SW480 (cell line): ENCODE measurements around the gene PHLDA1.

Experiments
- DNase-seq: peaks from one replicate; pipeline ENCODE4 v3.0.0-alpha.2; 2016; ENCODE audit warnings: low spot score

PHLDA1 gene

DNA sequence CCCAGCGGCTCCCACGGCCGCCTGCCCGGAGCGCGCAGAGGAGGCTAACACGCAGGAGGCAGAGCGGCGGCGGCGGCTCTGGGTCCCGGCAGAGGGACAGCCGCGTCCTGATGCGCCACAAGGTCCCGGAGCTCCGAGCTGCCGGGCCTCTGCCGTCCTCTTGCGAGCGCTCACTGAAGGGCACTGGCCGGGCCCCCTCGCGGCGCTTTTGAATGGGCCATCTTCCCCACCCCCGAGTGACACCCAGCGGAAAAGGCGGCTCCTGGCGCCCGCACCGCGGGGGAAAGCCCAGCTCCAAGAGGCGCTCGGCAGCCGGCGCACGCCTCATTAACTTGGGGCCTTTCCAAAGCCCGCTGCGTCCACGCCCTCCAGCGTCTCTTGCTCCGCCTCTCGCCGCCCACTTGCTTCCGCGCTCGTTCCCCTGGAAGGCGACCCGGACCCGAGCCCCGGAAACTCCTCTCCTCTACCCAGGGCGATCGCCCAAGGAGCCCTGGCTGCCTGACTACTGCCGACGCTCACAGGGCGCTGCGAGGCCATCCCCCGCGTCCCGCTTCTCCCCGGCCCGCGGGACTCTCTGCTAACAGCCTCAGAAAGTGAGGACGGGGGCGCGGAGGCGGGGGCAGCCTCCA is at the start of gene PHLDA1:
Gene PHLDA1 (minus strand): TSS at position 363 of the 629 bp plus-strand sequence.
- DNase-seq = peak; percentile 98

DNA sequence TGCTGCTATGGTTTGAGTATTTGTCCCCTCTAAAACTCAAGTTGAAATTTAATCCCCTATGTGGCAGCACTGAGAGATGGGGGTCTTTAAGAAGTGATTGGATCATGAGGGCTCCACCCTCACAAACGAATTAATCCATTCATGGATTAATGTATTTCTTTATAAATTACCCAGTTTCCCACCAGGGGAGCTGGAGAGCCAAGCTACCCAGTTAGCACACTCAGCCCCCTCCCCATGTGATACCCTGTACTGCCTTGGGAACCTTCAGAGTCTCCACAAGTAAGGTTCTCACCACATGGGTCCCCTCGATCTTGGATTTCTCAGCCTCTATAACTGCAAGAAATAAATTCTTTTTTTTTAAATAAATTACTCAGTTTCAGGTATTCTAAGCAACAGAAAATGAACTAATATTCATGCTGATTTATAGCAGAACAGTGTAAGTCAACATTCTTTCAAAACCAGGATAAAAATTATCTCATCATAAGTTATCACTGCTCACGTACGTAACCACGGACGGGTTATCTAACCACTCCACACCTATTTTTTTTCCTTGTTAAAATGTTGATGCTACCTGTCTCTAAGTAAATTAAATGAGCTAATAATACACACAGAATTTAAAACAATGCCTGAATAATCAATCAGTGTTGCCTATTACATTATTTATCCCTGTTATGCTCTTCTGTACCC is 49.3 kb upstream of the PHLDA1 start:
- no peak for DNase-seq

- DNase-seq = no peak
Measured at GRCh38 chr12:76080017-76080728, 48.6 kb upstream of the PHLDA1 start.

DNA sequence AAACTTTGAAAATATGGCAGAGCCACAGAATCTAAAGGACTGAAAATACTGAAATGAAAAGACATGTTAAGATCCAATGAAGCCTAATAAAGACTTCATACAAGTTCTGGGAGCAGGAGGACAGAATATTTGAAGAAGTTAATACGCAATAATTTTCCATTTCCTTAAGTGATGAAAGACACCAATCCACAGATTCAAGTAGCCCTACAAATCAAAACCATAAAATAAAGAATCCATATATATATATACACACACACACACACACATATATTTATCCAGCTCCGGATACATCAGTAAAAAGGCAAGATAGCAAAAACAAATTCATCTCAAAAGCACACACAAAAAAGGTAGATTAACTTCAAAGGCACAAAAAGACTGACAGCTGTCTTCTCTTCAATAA is 47.2 kb upstream of the PHLDA1 start:
- no peak for DNase-seq

DNA sequence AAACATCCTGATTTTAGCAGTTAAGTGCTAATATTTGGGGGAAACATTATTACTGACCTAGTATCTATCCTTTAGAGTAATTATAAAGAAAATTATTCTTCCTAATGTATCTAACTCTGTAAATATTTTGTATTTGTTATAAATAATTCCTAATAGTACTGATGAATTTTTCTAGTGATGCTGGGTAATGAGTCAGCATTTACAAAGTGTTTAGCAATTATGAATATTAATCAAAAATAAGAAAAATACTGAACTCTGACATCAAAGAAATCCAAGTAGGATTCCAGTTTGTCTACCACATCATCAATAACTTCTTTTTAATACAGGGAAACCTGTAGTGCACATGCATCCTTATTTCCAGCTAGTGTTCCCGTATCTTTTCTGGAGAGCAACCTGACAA is 43.9 kb upstream of the PHLDA1 start:
- DNase-seq = no peak

DNA sequence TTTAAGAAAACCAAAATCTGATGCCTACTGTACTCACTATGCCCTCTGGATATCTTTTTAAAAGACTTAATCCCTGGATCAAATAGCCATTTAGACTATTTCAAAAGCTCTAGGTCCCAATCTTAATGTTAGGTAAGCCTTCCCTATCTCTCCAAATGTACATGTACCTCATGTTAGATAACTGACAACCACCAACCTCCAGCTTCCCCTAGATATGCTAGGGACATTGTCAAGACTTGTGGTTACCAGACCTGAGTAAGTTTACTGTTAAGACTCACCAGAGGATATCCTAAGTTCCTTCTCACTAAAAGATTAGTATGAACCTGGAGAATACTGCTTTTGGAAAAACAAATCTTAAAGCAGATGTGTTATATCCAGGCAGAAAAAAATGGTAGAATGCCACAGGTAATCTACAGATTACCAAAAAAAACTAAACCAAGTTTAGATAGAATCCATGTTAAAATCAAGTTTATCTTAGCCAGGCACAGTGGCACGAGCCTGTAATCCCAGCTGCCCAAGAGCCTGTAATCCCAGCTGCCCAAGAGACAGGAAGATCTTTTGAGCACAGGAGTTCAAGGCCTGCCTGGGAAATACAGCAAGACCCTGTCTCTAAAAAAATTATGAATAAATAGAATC is 43.2 kb upstream of the PHLDA1 start:
- DNase-seq = no peak

DNA sequence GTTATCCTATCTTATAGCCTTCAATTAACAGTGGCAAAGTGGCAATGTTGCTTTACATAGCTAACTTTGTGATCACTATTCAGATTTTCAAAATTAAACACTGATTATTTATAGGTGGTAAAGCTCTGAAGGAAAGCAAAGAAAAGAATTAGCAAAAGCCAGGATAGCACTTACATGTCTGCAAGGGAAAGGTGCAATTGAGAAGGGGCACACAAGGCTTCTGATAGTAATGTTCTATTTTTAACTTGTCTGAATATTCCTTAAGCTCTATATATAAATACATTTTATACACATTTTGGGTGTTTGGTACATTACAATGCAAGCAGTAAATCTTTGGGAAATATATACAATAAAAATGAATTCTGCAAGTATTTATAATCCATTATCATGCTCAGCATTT is 42.0 kb upstream of the PHLDA1 start:
- no peak for DNase-seq

DNA sequence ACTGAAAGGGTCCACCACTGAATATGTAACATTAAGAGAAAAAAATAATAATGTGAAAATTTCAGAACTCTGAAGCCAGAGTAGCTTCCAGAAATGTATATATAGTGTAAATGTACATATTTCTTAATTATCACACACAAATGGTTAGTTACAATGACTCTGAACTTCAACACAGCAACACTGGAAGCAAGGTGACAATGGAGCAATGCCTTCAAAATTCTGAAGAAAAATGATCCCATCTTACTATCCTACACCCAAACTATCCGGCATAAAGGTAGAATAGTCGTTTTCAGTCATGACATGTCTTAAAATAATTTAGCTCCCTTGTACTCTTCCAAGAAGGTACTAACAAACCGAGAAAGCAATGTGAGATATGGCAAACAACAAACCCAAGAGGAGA is 41.0 kb upstream of the PHLDA1 start:
- DNase-seq = no peak

DNA sequence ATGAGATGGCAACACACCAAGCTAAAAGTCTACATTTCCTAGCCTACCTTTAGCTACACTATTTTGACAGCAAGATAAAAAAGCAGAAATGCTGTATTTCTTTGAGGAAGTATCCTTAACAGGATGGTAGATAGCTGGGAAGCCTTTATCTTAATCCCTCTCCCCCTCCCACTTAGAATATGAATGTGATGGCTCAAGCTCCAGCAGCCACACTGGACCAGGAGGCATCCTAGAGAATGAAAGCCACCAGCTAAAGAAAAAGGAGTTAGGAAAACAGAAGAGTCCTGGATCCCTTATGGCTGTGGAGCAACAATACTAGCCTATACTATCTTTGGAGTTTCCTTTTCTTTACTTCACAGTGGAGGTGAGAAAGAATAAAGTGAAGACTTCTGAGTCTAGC is 37.8 kb upstream of the PHLDA1 start:
- no peak for DNase-seq

DNA sequence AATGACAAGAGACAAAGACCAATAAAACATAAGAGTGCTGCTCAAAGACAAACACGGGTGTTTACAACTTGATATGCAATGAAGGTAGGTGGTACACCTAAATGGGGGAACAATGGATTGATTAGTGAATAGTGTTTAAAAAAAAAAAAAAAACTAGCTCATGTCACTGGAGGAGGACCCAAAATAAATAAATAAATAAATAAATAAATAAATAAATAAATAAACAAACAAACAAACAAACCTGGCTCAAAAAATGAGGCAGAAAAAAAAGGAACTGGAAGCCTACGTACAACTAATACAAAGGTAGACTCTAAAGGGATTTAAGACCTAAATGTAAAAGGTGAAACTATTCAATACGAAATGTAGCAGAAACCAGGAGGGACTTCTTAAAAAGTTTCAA is 34.3 kb upstream of the PHLDA1 start:
- DNase-seq = no peak

- no peak for DNase-seq
Measured at GRCh38 chr12:76064904-76065303, 33.3 kb upstream of the PHLDA1 start.

GRCh38 chr12:76060111-76060510 is 28.5 kb upstream of the PHLDA1 start:
- DNase-seq = no peak

DNA sequence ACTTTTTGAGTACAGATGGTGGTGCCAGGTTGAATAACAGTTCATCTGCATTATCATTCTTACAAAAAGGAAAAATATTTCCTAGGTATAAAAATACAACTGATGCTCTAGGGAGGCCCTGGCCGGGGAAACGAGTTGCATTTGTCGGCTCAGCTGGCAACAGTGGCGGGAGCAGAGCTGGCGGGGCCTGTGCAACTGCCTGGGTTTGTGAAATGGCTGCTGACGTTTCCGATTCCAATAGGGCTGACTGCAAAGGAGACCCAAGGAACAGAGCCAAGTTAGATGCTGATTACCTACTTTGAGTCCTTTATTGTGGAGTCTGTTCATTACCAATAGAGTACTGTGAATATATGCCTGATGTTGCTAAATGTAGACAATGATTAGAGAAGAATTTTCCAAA is 25.8 kb upstream of the PHLDA1 start:
- no peak for DNase-seq

GRCh38 chr12:76055393-76055792 is 23.8 kb upstream of the PHLDA1 start:
- no peak for DNase-seq

DNA sequence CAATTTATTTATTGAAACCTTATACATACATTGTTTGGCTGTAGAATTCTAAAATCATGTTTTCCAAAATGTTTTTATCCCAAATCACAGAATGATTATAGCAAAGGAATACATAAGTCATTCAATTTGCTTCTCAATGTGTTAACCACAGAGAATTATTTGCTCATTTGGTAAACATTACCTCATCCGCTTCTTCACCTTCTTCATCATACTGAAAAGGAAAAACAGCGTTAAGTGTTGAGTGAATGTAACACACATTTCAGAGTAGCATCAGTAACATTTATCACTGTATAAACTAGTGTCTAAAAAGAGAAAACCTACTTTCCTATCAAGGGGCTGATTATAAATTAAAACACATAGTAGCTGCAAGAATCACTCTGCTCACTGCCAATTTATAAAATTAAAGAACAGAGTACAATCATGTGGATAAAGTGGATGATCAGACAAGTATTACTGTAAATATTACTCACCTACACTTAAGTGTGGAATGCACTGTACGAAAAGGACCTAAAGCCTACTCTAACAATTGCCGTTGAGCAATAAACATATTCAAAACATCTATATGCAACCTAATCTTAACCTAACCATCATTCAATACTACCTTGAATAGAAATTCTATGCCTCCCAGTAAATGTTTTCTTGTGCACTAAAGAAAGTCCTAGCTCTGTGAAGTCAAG is 18.1 kb upstream of the PHLDA1 start:
- DNase-seq = no peak

- no peak for DNase-seq
Measured at GRCh38 chr12:76047742-76048141, 16.2 kb upstream of the PHLDA1 start.

DNA sequence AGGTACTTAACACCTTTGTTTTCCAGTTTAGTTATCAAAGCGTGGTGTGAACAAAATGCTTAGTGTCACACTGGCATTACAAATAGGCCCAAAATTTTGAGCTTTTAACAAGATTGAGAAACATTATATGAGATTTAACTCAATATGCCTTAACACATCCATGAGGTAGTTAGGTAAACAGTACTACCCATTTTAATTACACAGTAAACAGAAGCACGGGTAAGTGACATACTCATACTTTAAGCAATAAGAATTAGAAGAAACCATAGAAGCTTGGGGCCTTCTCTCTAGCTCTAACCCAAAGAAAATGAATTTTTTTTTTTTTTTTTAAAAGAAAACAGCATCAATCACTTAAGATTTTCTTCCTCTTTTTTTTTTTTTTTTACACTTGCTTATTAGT is 15.5 kb upstream of the PHLDA1 start:
- no peak for DNase-seq

- no peak for DNase-seq
Measured at GRCh38 chr12:76043377-76043776, 11.8 kb upstream of the PHLDA1 start.

DNA sequence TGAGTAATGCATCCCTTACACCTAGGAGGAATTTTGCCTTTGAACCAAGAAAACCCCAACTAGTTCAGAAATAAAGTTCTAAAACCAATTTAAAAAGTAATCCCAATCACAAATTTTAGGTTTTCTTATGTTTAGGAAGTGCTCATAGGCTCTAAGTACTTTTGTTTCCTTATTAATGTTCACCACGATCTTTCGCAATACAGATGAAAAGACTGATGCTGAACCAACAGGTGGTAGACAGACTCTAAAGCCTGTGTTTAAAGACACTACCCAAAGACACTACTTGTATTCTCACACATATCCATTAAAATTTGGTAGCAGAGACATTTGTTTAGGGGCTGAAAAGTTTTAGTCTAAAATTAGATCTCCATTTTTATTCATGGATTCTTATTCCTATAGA is 10.6 kb upstream of the PHLDA1 start:
- DNase-seq = no peak

DNA sequence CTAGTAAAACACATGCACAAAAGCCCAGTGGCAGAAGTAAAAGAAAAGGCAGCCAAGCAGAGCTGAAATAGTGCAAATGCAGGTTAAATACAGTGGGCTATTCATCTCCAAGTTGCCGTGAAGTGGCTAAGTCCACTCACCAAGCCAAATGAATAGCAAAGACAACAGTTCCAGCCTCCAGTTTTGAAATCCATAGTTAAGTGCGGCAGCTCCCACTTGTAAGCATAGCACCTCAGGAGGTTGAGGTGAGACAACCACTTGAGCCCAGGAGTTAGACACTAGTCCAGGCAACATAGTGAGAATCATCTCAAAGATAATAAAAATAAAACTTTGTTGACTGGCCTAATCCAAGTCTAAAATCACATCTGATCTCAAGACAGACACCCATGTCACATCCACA is 9.8 kb upstream of the PHLDA1 start:
- no peak for DNase-seq

DNA sequence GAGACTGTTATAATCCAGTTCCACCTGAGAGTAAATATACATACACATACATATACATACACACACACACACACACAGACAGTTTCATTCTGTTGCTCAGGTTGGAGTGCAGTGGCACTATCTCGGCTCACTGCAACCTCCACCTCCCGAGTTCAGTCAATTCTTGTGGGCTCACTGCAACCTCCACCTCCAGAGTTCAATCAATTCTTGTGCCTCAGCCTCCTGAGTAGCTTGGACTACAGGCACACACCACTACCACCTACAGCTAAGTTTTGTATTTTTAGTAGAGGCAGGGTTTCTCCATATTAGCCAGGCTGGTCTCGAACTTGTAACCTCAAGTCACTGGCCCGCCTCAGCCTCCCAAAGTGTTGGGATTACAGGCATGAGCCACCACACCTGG is 8.9 kb upstream of the PHLDA1 start:
- no peak for DNase-seq

GRCh38 chr12:76038176-76038575 is 6.6 kb upstream of the PHLDA1 start:
- DNase-seq = no peak
